Measurements from ENCODE around the gene FLRT1. TPM values are rescaled to one million over a fixed set of nuclear protein-coding genes. Genes with fewer than 3 reads are reported as not detected.

Gene FLRT1
- polyA plus RNA-seq, 1 donor from 2014 or later, result 2.6 TPM

DNA sequence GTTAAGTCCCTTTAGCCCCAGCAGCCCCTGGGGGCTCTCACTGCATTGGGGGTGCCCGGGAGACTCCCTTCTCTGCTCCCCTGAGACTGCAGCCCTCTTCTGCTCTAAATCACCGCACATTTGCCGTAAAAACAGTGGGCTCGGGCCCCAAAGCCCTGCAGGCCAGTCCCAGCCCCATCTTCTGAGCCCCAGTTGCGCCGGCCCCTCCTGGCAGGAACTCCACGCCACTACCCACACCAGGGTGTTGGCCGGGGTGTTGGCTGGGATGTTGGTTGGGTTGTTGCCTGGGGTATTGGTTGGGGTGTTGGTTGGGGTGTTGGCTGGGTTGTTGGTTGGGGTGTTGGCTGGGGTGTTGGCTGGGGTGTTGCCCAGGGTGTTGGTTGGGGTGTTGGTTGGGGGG, 26.0 kb upstream of the FLRT1 start:
- no peaks in the 10 kb centered on the region for H4K20me1 ChIP-seq (ENCODE audit: insufficient read depth)
- no peaks in the 10 kb centered on the region for H3F3A ChIP-seq (ENCODE audit: insufficient read depth, low read length, poor library complexity, severe bottlenecking)
- H3K4me3 ChIP-seq (ENCODE audit: low read length), result no peak overlapping the region
- H2AFZ ChIP-seq (ENCODE audit: low read depth, low read length), result no peak overlapping the region
- H3K27me3 ChIP-seq (ENCODE audit: insufficient read depth, low read depth, low read length), result peaks cover 7% of the 10 kb centered on the region
- H3K36me3 ChIP-seq (ENCODE audit: insufficient read depth, low read length), result no peaks in the 10 kb centered on the region
- H3K27ac ChIP-seq (ENCODE audit: low read length), result no peak overlapping the region
- TF ChIP-seq, protein P1, sequence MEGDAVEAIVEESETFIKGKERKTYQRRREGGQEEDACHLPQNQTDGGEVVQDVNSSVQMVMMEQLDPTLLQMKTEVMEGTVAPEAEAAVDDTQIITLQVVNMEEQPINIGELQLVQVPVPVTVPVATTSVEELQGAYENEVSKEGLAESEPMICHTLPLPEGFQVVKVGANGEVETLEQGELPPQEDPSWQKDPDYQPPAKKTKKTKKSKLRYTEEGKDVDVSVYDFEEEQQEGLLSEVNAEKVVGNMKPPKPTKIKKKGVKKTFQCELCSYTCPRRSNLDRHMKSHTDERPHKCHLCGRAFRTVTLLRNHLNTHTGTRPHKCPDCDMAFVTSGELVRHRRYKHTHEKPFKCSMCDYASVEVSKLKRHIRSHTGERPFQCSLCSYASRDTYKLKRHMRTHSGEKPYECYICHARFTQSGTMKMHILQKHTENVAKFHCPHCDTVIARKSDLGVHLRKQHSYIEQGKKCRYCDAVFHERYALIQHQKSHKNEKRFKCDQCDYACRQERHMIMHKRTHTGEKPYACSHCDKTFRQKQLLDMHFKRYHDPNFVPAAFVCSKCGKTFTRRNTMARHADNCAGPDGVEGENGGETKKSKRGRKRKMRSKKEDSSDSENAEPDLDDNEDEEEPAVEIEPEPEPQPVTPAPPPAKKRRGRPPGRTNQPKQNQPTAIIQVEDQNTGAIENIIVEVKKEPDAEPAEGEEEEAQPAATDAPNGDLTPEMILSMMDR (IDR thresholded peaks at IDR 0.05; ENCODE audit: poor library complexity, severe bottlenecking), result no peak
- no peak for TF ChIP-seq MXI1 (conservative IDR thresholded peaks at IDR 0.05; ENCODE audit: poor library complexity, severe bottlenecking)
- TF ChIP-seq RAD21 (conservative IDR thresholded peaks at IDR 0.05), result no peak
- TF ChIP-seq SMC3 (conservative IDR thresholded peaks at IDR 0.05; ENCODE audit: poor library complexity), result no peak
- TF ChIP-seq TAF1 (IDR thresholded peaks at IDR 0.05; ENCODE audit: low read depth), result no peak
- TF ChIP-seq EP300 (conservative IDR thresholded peaks at IDR 0.05; ENCODE audit: poor library complexity, severe bottlenecking), result no peak
- TF ChIP-seq EZH2 (IDR thresholded peaks at IDR 0.05; ENCODE audit: borderline replicate concordance, insufficient read depth, low read length, poor library complexity, severe bottlenecking), result no peak
- TF ChIP-seq, protein P2, sequence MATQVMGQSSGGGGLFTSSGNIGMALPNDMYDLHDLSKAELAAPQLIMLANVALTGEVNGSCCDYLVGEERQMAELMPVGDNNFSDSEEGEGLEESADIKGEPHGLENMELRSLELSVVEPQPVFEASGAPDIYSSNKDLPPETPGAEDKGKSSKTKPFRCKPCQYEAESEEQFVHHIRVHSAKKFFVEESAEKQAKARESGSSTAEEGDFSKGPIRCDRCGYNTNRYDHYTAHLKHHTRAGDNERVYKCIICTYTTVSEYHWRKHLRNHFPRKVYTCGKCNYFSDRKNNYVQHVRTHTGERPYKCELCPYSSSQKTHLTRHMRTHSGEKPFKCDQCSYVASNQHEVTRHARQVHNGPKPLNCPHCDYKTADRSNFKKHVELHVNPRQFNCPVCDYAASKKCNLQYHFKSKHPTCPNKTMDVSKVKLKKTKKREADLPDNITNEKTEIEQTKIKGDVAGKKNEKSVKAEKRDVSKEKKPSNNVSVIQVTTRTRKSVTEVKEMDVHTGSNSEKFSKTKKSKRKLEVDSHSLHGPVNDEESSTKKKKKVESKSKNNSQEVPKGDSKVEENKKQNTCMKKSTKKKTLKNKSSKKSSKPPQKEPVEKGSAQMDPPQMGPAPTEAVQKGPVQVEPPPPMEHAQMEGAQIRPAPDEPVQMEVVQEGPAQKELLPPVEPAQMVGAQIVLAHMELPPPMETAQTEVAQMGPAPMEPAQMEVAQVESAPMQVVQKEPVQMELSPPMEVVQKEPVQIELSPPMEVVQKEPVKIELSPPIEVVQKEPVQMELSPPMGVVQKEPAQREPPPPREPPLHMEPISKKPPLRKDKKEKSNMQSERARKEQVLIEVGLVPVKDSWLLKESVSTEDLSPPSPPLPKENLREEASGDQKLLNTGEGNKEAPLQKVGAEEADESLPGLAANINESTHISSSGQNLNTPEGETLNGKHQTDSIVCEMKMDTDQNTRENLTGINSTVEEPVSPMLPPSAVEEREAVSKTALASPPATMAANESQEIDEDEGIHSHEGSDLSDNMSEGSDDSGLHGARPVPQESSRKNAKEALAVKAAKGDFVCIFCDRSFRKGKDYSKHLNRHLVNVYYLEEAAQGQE (IDR thresholded peaks at IDR 0.05; ENCODE audit: borderline replicate concordance), result no peak
- no peak for TF ChIP-seq POLR2AphosphoS5 (IDR thresholded peaks at IDR 0.05)
- no peak overlapping the region for H3K4me2 ChIP-seq (ENCODE audit: low read length)
- H3K9me3 ChIP-seq (ENCODE audit: low read length), result no peaks in the 10 kb centered on the region
- no peaks in the 10 kb centered on the region for H3K79me2 ChIP-seq (replicated peaks; ENCODE audit: insufficient read depth, low read length)
- no peak overlapping the region for H3K9ac ChIP-seq (ENCODE audit: low read length)
- no peaks in the 10 kb centered on the region for H3K9me2 ChIP-seq (ENCODE audit: insufficient read depth, low read length)

DNA sequence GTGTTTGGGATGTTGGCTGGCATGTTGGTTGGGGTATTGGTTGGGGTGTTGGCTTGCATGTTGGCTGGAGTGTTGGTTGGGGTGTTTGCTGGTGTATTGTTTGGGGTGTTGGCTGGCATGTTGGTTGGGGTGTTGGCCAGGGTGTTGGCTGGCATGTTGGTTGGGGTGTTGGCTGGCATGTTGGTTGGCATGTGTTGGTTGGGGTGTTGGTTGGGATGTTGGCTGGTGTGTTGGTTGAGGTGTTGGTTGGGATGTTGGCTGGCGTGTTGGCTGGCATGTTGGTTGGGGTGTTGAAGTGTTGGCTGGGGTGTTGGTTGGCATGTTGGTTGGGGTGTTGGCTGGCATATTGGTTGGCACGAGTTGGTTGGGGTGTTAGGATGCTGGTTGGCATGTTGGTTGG, 24.9 kb upstream of the FLRT1 start:
- H3K9me3 ChIP-seq (ENCODE audit: low read length), result no peaks in the 10 kb centered on the region
- no peaks in the 10 kb centered on the region for H3K9me2 ChIP-seq (ENCODE audit: insufficient read depth, low read length)
- no peaks in the 10 kb centered on the region for H4K20me1 ChIP-seq (ENCODE audit: insufficient read depth)
- no peak overlapping the region for H3K4me3 ChIP-seq (ENCODE audit: low read length)
- TF ChIP-seq EZH2 (IDR thresholded peaks at IDR 0.05; ENCODE audit: borderline replicate concordance, insufficient read depth, low read length, poor library complexity, severe bottlenecking) (no peak), SMC3 (conservative IDR thresholded peaks at IDR 0.05; ENCODE audit: poor library complexity) (no peak), EP300 (conservative IDR thresholded peaks at IDR 0.05; ENCODE audit: poor library complexity, severe bottlenecking) (no peak), POLR2AphosphoS5 (IDR thresholded peaks at IDR 0.05) (no peak), MXI1 (conservative IDR thresholded peaks at IDR 0.05; ENCODE audit: poor library complexity, severe bottlenecking) (no peak), RAD21 (conservative IDR thresholded peaks at IDR 0.05) (no peak), TAF1 (IDR thresholded peaks at IDR 0.05; ENCODE audit: low read depth) (no peak)
- TF ChIP-seq, protein P2 (IDR thresholded peaks at IDR 0.05; ENCODE audit: borderline replicate concordance), result no peak
- TF ChIP-seq, protein P1 (IDR thresholded peaks at IDR 0.05; ENCODE audit: poor library complexity, severe bottlenecking), result no peak
- no peak overlapping the region for H3K27ac ChIP-seq (ENCODE audit: low read length)
- H3K36me3 ChIP-seq (ENCODE audit: insufficient read depth, low read length), result no peaks in the 10 kb centered on the region
- H3K4me2 ChIP-seq (ENCODE audit: low read length), result no peak overlapping the region
- no peaks in the 10 kb centered on the region for H3K79me2 ChIP-seq (replicated peaks; ENCODE audit: insufficient read depth, low read length)
- no peak overlapping the region for H2AFZ ChIP-seq (ENCODE audit: low read depth, low read length)
- H3K27me3 ChIP-seq (ENCODE audit: insufficient read depth, low read depth, low read length), result peaks cover 7% of the 10 kb centered on the region
- H3K9ac ChIP-seq (ENCODE audit: low read length), result no peak overlapping the region
- H3F3A ChIP-seq (ENCODE audit: insufficient read depth, low read length, poor library complexity, severe bottlenecking), result no peaks in the 10 kb centered on the region

All from neural cell (in vitro differentiated cells).